Caki2 (cell line): ENCODE data around the gene METAP2. TPM values are rescaled to one million over a fixed set of nuclear protein-coding genes. Genes with fewer than 3 reads are reported as not detected.
"Not testable (repeated sequence)": the region's sequence is repeated elsewhere in the genome, so short reads cannot be mapped to it uniquely, and the experiment has no call there.

Experiments
- DNase-seq: peaks from one replicate; pipeline ENCODE4 v3.0.0-alpha.2; 2015; ENCODE audit warnings: low read depth
- in situ Hi-C: cut with HindIII; loops from 2 replicates; pipeline ENCODE4 v1.10.0; 2016; ENCODE audit warnings: low sequenced_read_pairs, low pct_unique_long_range_greater_than_20kb, mixed read lengths
- total RNA-seq: library from RNA; depleted of rRNA; stranded (reverse); fragments of >200 nt; shearing (Covaris generic); gene quantifications from 2 replicates; pipeline ENCODE4 v1.2.3, GENCODE V29; 2014; ENCODE audit warnings: low replicate concordance; rRNA removed

The METAP2 gene
- 41.9 and 57.8 TPM in 2 replicates for total RNA-seq

- in situ Hi-C loops: no loop called here
- DNase-seq: peak; percentile 86
Measured at GRCh38 chr12:95473884-95474659, at the start of gene METAP2. TSS of gene METAP2 (plus strand) at chr12:95474152. CDS start at chr12:95474180, 28 bp downstream.

- in situ Hi-C loops: no loop called here
- DNase-seq: peak; percentile 54
Measured at GRCh38 chr12:95424271-95424994, 49.5 kb upstream of the METAP2 start.

GRCh38 chr12:95429172-95429510 lies 44.8 kb upstream of the METAP2 start:
- in situ Hi-C loops: no loop called here
- DNase-seq: no peak

GRCh38 chr12:95431120-95431519 lies 42.8 kb upstream of the METAP2 start:
- no peak for DNase-seq
- in situ Hi-C loops: no loop called here

GRCh38 chr12:95435355-95435754 lies 38.6 kb upstream of the METAP2 start:
- in situ Hi-C loops: no loop called here
- no peak for DNase-seq

GRCh38 chr12:95437565-95437964 lies 36.4 kb upstream of the METAP2 start:
- in situ Hi-C loops: no loop called here
- DNase-seq: no peak

- DNase-seq: no peak
- in situ Hi-C loops: no loop called here
Measured at GRCh38 chr12:95439461-95440230, 34.3 kb upstream of the METAP2 start.

GRCh38 chr12:95440401-95440800 lies 33.6 kb upstream of the METAP2 start:
- peak; percentile 49 for DNase-seq

GRCh38 chr12:95443459-95443858 lies 30.5 kb upstream of the METAP2 start:
- DNase-seq: no peak
- in situ Hi-C loops: no loop called here

More at GRCh38 chr12:95440401-95440800, 33.6 kb upstream of the METAP2 start:
- in situ Hi-C loops: no loop called here

GRCh38 chr12:95445099-95445498 lies 28.9 kb upstream of the METAP2 start:
- DNase-seq, in situ Hi-C loops: not testable (repeated sequence)

- in situ Hi-C loops: no loop called here
- DNase-seq: no peak
Measured at GRCh38 chr12:95445884-95446505, 28.0 kb upstream of the METAP2 start.

- DNase-seq: no peak
- in situ Hi-C loops: no loop called here
Measured at GRCh38 chr12:95446506-95446900, 27.4 kb upstream of the METAP2 start.

- in situ Hi-C loops: not testable (repeated sequence)
Measured at GRCh38 chr12:95449656-95450055, 24.3 kb upstream of the METAP2 start.

GRCh38 chr12:95452501-95452900 lies 21.5 kb upstream of the METAP2 start:
- DNase-seq, in situ Hi-C loops: not testable (repeated sequence)

More at GRCh38 chr12:95449656-95450055, 24.3 kb upstream of the METAP2 start:
- DNase-seq: not testable (repeated sequence)

GRCh38 chr12:95453881-95454280 lies 20.1 kb upstream of the METAP2 start:
- DNase-seq, in situ Hi-C loops: not testable (repeated sequence)

GRCh38 chr12:95454780-95455215 lies 19.2 kb upstream of the METAP2 start:
- in situ Hi-C loops, DNase-seq: not testable (repeated sequence)

- in situ Hi-C loops, DNase-seq: not testable (repeated sequence)
Measured at GRCh38 chr12:95457605-95458004, 16.3 kb upstream of the METAP2 start.

GRCh38 chr12:95458761-95459160 lies 15.2 kb upstream of the METAP2 start:
- DNase-seq: no peak
- in situ Hi-C loops: no loop called here
